BJ (cell line): ENCODE data around the gene BAZ2B. TPM values are rescaled to one million over a fixed set of nuclear protein-coding genes. Genes with fewer than 3 reads are reported as not detected.

Experiments used
- CTCF ChIA-PET: fragments of 350-600 bp; formaldehyde crosslinking; extraction: SDS; loops from one replicate; lab custom pipeline; 2021; ENCODE audit warnings: antibody characterized with exemption, inconsistent platforms; lab: Yijun Ruan, JAX
- POLR2A ChIA-PET: fragments of 300-600 bp; sonication (Branson Sonifier 250); formaldehyde crosslinking; extraction: SDS; loops from one replicate; lab custom pipeline; 2021; ENCODE audit warnings: antibody characterized with exemption; lab: Charles Lee
- DNase-seq: peaks from one replicate; pipeline ENCODE4 v3.0.0-alpha.2; 2011; ENCODE audit warnings: low read depth
- H3K27me3 ChIP-seq: 2 replicates; pipeline ENCODE4 v1.6.0; 2011; ENCODE audit warnings: low read length; ENCODE audit not compliant: control insufficient read depth, insufficient read depth
- H3K36me3 ChIP-seq: 2 replicates; pipeline ENCODE4 v1.5.1; 2011; ENCODE audit warnings: low read length; ENCODE audit not compliant: control insufficient read depth, insufficient read depth
- H3K4me3 ChIP-seq: 2 replicates; pipeline ENCODE4 v1.5.1; 2011; ENCODE audit warnings: low read depth, mild to moderate bottlenecking, control low read depth, low read length
- polyA plus RNA-seq: library from polyadenylated mRNA; depleted of rRNA; stranded (reverse); fragments of >200 nt; gene quantifications from 2 replicates; pipeline ENCODE4 v1.2.3, GENCODE V29; 2011
- TF ChIP-seq, protein P1 (sequence below): IDR thresholded peaks from 2 replicates; pipeline ENCODE4 v1.5.1; 2011; ENCODE audit warnings: low read depth, mild to moderate bottlenecking, control low read depth, inconsistent platforms, low read length, moderate library complexity; ENCODE audit not compliant: insufficient read depth

Gene BAZ2B
- polyA plus RNA-seq, 1 experiment = 16.0 TPM

DNA sequence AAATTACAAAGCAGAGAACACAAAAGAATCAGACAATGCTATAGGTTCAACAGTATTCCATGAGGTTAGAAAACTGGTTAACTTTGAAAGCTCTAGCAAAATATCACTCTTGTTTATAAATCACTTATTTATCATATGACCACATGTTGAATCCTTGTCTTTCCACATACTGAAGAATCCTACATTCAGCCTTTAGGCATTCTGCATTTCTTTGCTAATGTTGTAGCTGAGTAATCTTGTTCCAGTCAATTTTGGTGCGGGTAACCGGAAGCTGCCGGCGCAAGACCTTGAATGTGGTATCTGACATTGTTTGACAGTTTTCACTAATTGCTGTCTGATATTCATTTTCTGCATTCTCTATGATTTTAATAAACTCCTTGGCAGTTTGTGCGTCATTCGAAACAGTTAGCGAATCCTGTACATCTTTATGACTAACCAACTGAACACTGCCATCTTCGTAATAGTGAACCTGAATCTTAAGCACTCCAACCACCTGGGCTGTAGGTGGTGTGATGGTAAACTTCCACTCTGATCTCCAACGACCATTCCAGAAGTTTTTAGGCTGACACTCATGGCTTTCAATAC, 154.1 kb downstream of the BAZ2B start:
- Histone ChIP-seq H3K27me3 (no peaks in the 10 kb centered on the region), H3K4me3 (no peak overlapping the region), H3K36me3 (no peaks in the 10 kb centered on the region)
- TF ChIP-seq, protein P1, sequence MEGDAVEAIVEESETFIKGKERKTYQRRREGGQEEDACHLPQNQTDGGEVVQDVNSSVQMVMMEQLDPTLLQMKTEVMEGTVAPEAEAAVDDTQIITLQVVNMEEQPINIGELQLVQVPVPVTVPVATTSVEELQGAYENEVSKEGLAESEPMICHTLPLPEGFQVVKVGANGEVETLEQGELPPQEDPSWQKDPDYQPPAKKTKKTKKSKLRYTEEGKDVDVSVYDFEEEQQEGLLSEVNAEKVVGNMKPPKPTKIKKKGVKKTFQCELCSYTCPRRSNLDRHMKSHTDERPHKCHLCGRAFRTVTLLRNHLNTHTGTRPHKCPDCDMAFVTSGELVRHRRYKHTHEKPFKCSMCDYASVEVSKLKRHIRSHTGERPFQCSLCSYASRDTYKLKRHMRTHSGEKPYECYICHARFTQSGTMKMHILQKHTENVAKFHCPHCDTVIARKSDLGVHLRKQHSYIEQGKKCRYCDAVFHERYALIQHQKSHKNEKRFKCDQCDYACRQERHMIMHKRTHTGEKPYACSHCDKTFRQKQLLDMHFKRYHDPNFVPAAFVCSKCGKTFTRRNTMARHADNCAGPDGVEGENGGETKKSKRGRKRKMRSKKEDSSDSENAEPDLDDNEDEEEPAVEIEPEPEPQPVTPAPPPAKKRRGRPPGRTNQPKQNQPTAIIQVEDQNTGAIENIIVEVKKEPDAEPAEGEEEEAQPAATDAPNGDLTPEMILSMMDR = no peak
- ChIA-PET POLR2A (no interaction called here), CTCF (no interaction called here)
- DNase-seq = no peak

DNA sequence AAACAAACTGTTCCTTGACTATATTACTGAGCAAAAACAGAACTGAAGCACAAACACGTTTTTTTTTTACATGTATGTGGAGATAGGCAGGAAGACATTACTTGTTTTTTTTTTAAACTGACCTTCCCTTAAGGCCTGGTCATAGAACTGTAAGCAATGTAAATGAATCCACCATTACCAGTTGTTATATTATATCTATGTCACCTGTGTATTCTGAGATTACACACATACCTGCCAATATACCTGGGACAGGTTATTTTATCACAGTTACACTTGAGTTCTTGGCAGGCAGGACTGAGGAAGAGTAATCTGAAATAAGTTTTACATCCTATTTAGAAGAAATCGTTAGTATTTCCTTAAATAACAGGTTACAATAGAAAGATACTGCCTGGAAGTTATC, 155.3 kb downstream of the BAZ2B start:
- Histone ChIP-seq H3K36me3 (no peaks in the 10 kb centered on the region), H3K4me3 (no peak overlapping the region), H3K27me3 (no peaks in the 10 kb centered on the region)
- TF ChIP-seq, protein P1 = no peak
- ChIA-PET POLR2A (no interaction called here), CTCF (interaction anchor here (0.6 kb wide), 1 partner anchor 295 kb away, joined by 4 read pairs; no protein-coding TSS in a partner anchor)
- no peak for DNase-seq

DNA sequence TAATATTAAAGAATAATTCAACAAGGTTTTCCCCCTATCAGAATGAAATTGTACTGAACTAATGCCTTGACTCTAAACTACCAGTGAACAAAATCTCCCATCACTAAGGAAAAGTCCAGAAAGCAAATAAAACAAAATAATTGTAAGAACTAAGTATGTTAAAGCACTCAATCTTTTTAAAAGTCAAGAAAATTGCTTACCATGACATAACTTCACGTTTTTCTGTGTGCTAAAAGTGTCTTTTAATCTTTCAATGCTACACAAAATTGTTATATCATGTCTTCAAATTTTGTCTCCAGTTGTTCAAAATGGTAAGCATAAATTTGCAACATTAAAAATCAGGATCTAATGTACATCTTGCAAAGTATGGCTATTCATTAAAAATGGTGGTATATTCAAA, 156.1 kb downstream of the BAZ2B start:
- Histone ChIP-seq H3K27me3 (no peaks in the 10 kb centered on the region), H3K4me3 (no peak overlapping the region), H3K36me3 (no peaks in the 10 kb centered on the region)
- DNase-seq = no peak
- ChIA-PET POLR2A (no interaction called here), CTCF (interaction anchor here (0.6 kb wide), 1 partner anchor 296 kb away, joined by 4 read pairs; no protein-coding TSS in a partner anchor)
- TF ChIP-seq, protein P1 = no peak

DNA sequence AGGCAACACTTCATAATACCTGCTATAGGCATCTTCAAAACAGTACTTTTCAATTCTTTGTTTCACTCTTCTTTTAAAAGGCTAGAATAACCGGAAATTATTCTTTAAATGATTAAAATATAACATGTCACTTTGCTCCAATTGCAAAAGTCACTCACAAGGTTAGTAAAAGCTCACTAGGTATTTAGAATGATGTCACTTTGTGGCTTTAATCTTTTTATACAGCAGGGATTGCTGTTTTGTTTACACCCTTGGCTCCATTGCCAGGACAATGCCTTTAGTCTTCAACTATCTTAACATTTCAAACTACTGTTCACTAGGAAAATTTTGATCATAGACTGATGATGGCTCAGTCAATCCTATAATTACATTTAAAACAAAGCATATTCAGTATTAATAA, 157.1 kb downstream of the BAZ2B start:
- Histone ChIP-seq H3K27me3 (no peaks in the 10 kb centered on the region), H3K4me3 (no peak overlapping the region), H3K36me3 (no peaks in the 10 kb centered on the region)
- no peak for DNase-seq
- CTCF ChIA-PET = interaction anchor here (0.9 kb wide), 1 partner anchor 12 kb away, joined by 6 read pairs; no protein-coding TSS in a partner anchor
- TF ChIP-seq, protein P1 = no peak
- POLR2A ChIA-PET = no interaction called here

DNA sequence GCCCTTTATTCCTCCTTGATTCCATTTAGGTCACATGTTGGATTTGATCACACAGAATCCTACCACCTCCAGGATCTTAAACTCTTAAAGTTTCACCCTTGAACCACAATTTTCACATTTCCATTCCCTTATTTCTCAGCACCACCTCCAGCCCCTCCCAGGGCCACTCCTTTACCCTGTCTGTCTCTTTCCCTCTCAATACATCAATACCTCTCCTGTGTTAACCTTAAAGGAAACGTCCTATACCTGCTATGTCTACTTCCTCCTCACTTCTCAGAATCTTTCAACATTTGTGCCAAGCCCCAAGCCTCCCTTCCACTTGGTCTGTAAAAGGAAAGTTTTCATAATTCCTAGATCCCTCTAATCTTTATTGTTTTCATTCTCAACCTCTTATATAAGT, 158.8 kb downstream of the BAZ2B start:
- Histone ChIP-seq H3K27me3 (no peaks in the 10 kb centered on the region), H3K36me3 (no peaks in the 10 kb centered on the region), H3K4me3 (no peak overlapping the region)
- POLR2A ChIA-PET = no interaction called here
- TF ChIP-seq, protein P1 = no peak
- CTCF ChIA-PET = no interaction called here
- no peak for DNase-seq
